ENCODE results near the gene TMTC1. TPM values are rescaled to one million over a fixed set of nuclear protein-coding genes. Genes with fewer than 3 reads are reported as not detected.

Gene TMTC1
- total and polyA plus RNA-seq, 2 donors (not counting 1 experiment from before 2014, with no cell fraction given), result not detected

DNA sequence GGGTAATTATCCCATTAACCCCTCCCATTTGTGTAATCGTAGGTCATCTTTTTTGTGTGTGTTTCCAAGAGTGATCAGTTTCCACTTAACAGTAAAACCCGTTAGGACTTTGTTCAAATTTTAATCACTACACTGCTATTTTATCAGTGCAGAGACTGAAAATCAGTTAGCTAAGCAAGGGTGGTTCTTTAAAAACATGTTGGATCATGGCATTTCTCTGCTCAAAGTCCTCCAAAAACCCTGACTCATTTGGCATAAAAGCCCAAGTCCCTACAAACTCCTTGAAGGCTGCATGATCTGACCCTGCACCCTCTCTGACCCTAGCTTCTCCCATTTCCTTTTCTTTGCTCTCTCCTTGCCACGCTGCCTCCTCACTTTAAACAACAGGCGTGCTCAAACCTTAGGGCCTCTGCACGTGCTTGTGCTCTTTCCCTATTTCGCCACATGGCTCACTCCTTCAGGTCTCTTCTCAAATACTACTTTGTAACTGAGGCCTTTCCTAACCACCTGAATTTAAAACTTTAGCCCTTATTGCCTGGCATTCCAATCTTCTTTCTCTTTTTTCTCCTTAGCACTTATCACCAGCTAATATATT is 273.1 kb downstream of the TMTC1 start:
- Histone ChIP-seq H3K79me2 (ENCODE audit: control insufficient read depth, insufficient read depth, low read length) (no peaks in the 10 kb centered on the region), H3K9me3 (ENCODE audit: control extremely low read depth in 1 of 3, control insufficient read depth in 2 of 3, insufficient read depth in 1 of 3, low read length in 2 of 3) (no peaks in the 10 kb centered on the region), H3K27me3 (replicated peaks in 1 of 4; ENCODE audit: control extremely low read depth in 1 of 4, control insufficient read depth in 3 of 4, insufficient read depth in 4 of 4, low read length in 3 of 4) (peaks cover 0 to 4% (median 0%) of the 10 kb centered on the region in 4 experiments), H4K20me1 (ENCODE audit: control insufficient read depth, insufficient read depth, low read length, poor library complexity, severe bottlenecking) (no peaks in the 10 kb centered on the region), H3K9ac (ENCODE audit: low read length) (no peak overlapping the region), H3K4me3 (ENCODE audit: control extremely low read depth in 1 of 5, extremely low read depth in 1 of 5, insufficient read depth in 1 of 5, low read depth in 2 of 5, low read length in 4 of 5) (no peak overlapping the region), H3K4me1 (ENCODE audit: control insufficient read depth in 2 of 2, insufficient read depth in 2 of 2, low read length in 2 of 2) (no peaks in the 10 kb centered on the region), H2AFZ (ENCODE audit: insufficient read depth, low read depth, low read length, poor library complexity, severe bottlenecking) (no peak overlapping the region), H3K36me3 (replicated peaks in 1 of 2; ENCODE audit: control extremely low read depth in 1 of 2, control insufficient read depth in 1 of 2, extremely low read depth in 1 of 2, insufficient read depth in 2 of 2, low read length in 1 of 2) (no peaks in the 10 kb centered on the region), H3K4me2 (replicated peaks; ENCODE audit: low read depth, low read length, poor library complexity, severe bottlenecking) (no peak overlapping the region), H3K27ac (ENCODE audit: low read length in 2 of 2) (no peak overlapping the region)
- ChIA-PET POLR2A (no interaction called here), CTCF (interaction anchor here (0.7 to 1.4 kb wide), 3 partner anchors 8 to 20 kb away, joined by 3 to 4 read pairs (median 4); no protein-coding TSS in a partner anchor)
- peaks cover 20% of the 10 kb centered on the region for H3K27me3 Mint-ChIP-seq
- H3K4me3 Mint-ChIP-seq, result no peak overlapping the region
- whole genome bisulfite sequencing (ENCODE audit: insufficient coverage), result 96% methylated on average over 4 of the region's 6 CpGs
- no peak for ATAC-seq (ENCODE audit: low read depth)
- no peak for DNase-seq
- intact Hi-C loops (cut with micrococcal nuclease), result no loop called here
- H3K27ac Mint-ChIP-seq, result no peak overlapping the region
- TF ChIP-seq, protein P1, sequence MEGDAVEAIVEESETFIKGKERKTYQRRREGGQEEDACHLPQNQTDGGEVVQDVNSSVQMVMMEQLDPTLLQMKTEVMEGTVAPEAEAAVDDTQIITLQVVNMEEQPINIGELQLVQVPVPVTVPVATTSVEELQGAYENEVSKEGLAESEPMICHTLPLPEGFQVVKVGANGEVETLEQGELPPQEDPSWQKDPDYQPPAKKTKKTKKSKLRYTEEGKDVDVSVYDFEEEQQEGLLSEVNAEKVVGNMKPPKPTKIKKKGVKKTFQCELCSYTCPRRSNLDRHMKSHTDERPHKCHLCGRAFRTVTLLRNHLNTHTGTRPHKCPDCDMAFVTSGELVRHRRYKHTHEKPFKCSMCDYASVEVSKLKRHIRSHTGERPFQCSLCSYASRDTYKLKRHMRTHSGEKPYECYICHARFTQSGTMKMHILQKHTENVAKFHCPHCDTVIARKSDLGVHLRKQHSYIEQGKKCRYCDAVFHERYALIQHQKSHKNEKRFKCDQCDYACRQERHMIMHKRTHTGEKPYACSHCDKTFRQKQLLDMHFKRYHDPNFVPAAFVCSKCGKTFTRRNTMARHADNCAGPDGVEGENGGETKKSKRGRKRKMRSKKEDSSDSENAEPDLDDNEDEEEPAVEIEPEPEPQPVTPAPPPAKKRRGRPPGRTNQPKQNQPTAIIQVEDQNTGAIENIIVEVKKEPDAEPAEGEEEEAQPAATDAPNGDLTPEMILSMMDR (IDR thresholded peaks at IDR 0.05), result no peak
- no peak for TF ChIP-seq EZH2 (IDR thresholded peaks at IDR 0.05; ENCODE audit: borderline replicate concordance, insufficient read depth, low read depth, low read length, poor library complexity, severe bottlenecking)
- no peaks in the 10 kb centered on the region for H3K4me1 Mint-ChIP-seq
- no peaks in the 10 kb centered on the region for H3K9me3 Mint-ChIP-seq (ENCODE audit: insufficient read depth)

DNA sequence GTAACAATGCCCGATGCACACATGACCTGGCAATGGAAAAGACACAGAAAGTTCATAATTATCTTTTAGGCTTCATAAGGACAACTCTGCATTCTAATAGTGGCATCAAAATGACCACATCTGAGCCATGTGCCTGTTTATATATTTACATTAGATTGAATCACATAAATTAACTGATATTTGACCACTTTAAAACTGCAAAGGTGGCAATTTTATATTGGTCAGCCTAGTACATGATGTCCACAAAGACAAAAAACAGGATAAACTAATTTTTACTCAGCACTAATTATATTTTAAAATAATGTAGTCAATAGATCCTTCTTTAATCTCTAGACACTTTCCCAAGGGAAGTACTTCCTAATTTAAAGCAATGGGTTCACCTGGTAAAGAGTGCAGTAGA is 274.2 kb downstream of the TMTC1 start:
- Histone ChIP-seq H3K36me3 (replicated peaks in 1 of 2; ENCODE audit: control extremely low read depth in 1 of 2, control insufficient read depth in 1 of 2, extremely low read depth in 1 of 2, insufficient read depth in 2 of 2, low read length in 1 of 2) (no peaks in the 10 kb centered on the region), H3K4me2 (replicated peaks; ENCODE audit: low read depth, low read length, poor library complexity, severe bottlenecking) (no peak overlapping the region), H3K4me3 (ENCODE audit: control extremely low read depth in 1 of 5, extremely low read depth in 1 of 5, insufficient read depth in 1 of 5, low read depth in 2 of 5, low read length in 4 of 5) (no peak overlapping the region), H3K27me3 (replicated peaks in 1 of 4; ENCODE audit: control extremely low read depth in 1 of 4, control insufficient read depth in 3 of 4, insufficient read depth in 4 of 4, low read length in 3 of 4) (peaks cover 0 to 4% (median 0%) of the 10 kb centered on the region in 4 experiments), H2AFZ (ENCODE audit: insufficient read depth, low read depth, low read length, poor library complexity, severe bottlenecking) (no peak overlapping the region), H3K9me3 (ENCODE audit: control extremely low read depth in 1 of 3, control insufficient read depth in 2 of 3, insufficient read depth in 1 of 3, low read length in 2 of 3) (no peaks in the 10 kb centered on the region), H3K79me2 (ENCODE audit: control insufficient read depth, insufficient read depth, low read length) (no peaks in the 10 kb centered on the region), H4K20me1 (ENCODE audit: control insufficient read depth, insufficient read depth, low read length, poor library complexity, severe bottlenecking) (no peaks in the 10 kb centered on the region), H3K27ac (ENCODE audit: low read length in 2 of 2) (no peak overlapping the region), H3K4me1 (ENCODE audit: control insufficient read depth in 2 of 2, insufficient read depth in 2 of 2, low read length in 2 of 2) (no peaks in the 10 kb centered on the region), H3K9ac (ENCODE audit: low read length) (no peak overlapping the region)
- DNase-seq (no peak), ATAC-seq (ENCODE audit: low read depth) (no peak)
- ChIA-PET POLR2A (no interaction called here), CTCF (interaction anchor here (1.4 kb wide), 1 partner anchor 12 kb away, joined by 4 read pairs; no protein-coding TSS in a partner anchor)
- no peaks in the 10 kb centered on the region for H3K4me1 Mint-ChIP-seq
- intact Hi-C loops (cut with micrococcal nuclease), result no loop called here
- no peaks in the 10 kb centered on the region for H3K9me3 Mint-ChIP-seq (ENCODE audit: insufficient read depth)
- no peak overlapping the region for H3K4me3 Mint-ChIP-seq
- TF ChIP-seq EZH2 (IDR thresholded peaks at IDR 0.05; ENCODE audit: borderline replicate concordance, insufficient read depth, low read depth, low read length, poor library complexity, severe bottlenecking), result no peak
- TF ChIP-seq, protein P1 (IDR thresholded peaks at IDR 0.05), result no peak
- H3K27me3 Mint-ChIP-seq, result peaks cover 10% of the 10 kb centered on the region
- WGBS (ENCODE audit: insufficient coverage), result no CpG with 5 or more reads among the region's 1 CpG
- H3K27ac Mint-ChIP-seq, result no peak overlapping the region

Measured in B cell (primary cell).